Esophagus (tissue), 2 donors: Measurements from ENCODE around the gene TOX4. TPM values are rescaled to one million over a fixed set of nuclear protein-coding genes. Genes with fewer than 3 reads are reported as not detected.

ENCODE experiments used
- H3K27ac ChIP-seq, 2 donors: one replicate each; pipeline ENCODE4 v1.5.1; 2013; ENCODE audit warnings: low read depth in 2 of 2, mild to moderate bottlenecking in 2 of 2, inconsistent platforms in 1 of 2, low read length in 1 of 2, moderate library complexity in 1 of 2
- H3K27me3 ChIP-seq, 2 donors: one replicate each; pipeline ENCODE4 v1.6.1; 2013; ENCODE audit warnings: low read length in 2 of 2, control low read depth in 1 of 2, mild to moderate bottlenecking in 1 of 2; ENCODE audit not compliant: insufficient read depth in 2 of 2, control insufficient read depth in 1 of 2
- H3K36me3 ChIP-seq, 2 donors: one replicate each; pipeline ENCODE4 v1.6.1; 2013; ENCODE audit warnings: low read length in 1 of 2; ENCODE audit not compliant: control insufficient read depth in 2 of 2, insufficient read depth in 2 of 2
- H3K4me1 ChIP-seq, 2 donors: one replicate each; pipeline ENCODE4 v1.6.1; 2013; ENCODE audit warnings: low read length in 1 of 2; ENCODE audit not compliant: control insufficient read depth in 2 of 2, insufficient read depth in 2 of 2
- H3K4me3 ChIP-seq, 2 donors: one replicate each; pipeline ENCODE4 v1.5.1; 2013; ENCODE audit warnings: low read length in 2 of 2, mild to moderate bottlenecking in 2 of 2, low read depth in 1 of 2, moderate library complexity in 1 of 2
- H3K9me3 ChIP-seq, 2 donors: one replicate each; pipeline ENCODE4 v1.6.1; 2013; ENCODE audit warnings: mild to moderate bottlenecking in 2 of 2, low read depth in 1 of 2, low read length in 1 of 2, moderate library complexity in 1 of 2; ENCODE audit not compliant: control insufficient read depth in 2 of 2, insufficient read depth in 1 of 2
- WGBS, 2 donors: extraction: QIAGEN DNeasy Blood & Tissue Kit; methylation state at CpG; one replicate each; pipeline ENCODE4 v1.1.7; 2013; 5-methylcytosine and 5-hydroxymethylcytosine counted together
- polyA plus RNA-seq, 2 donors: library from polyadenylated mRNA; stranded (reverse); fragments of 200-250 nt; gene quantifications; one replicate each; pipeline ENCODE4 v1.2.3, GENCODE V29; 2013
- donor health status: healthy with polysubstance abuse.
- donor health status: Bipolar disorder and iron deficiency.

The TOX4 gene
- polyA plus RNA-seq, 2 donors, result 16.6 to 36.0 TPM

- H3K36me3 ChIP-seq, result peaks cover 23 to 32% of the 10 kb centered on the region in 2 donors
- WGBS, 2 donors, result 55 to 56% methylated on average over 5 of the region's 5 CpGs
- H3K4me1 ChIP-seq, result peaks cover 0 to 2% of the 10 kb centered on the region in 2 donors
- no peak overlapping the region for H3K4me3 ChIP-seq
- H3K27me3 ChIP-seq, result no peaks in the 10 kb centered on the region
- no peaks in the 10 kb centered on the region for H3K9me3 ChIP-seq
- H3K27ac ChIP-seq, result no peak overlapping the region
Observed at GRCh38 chr14:21498540-21499526, 21.8 kb downstream of the TOX4 start.

GRCh38 chr14:21501568-21501967, 24.6 kb downstream of the TOX4 start:
- H3K27ac ChIP-seq, result no peak overlapping the region
- WGBS, 2 donors, result 89 to 93% methylated on average over 5 of the region's 5 CpGs
- no peak overlapping the region for H3K4me3 ChIP-seq
- no peaks in the 10 kb centered on the region for H3K9me3 ChIP-seq
- H3K36me3 ChIP-seq, result peaks cover 16 to 22% of the 10 kb centered on the region in 2 donors
- H3K4me1 ChIP-seq, result peaks cover 0 to 2% of the 10 kb centered on the region in 2 donors
- H3K27me3 ChIP-seq, result no peaks in the 10 kb centered on the region

GRCh38 chr14:21503376-21503775, 26.4 kb downstream of the TOX4 start:
- Histone ChIP-seq H3K36me3 (peaks cover 15 to 16% of the 10 kb centered on the region in 2 donors), H3K27ac (no peak overlapping the region)

GRCh38 chr14:21505012-21505553, 28.1 kb downstream of the TOX4 start:
- Histone ChIP-seq H3K27me3 (no peaks in the 10 kb centered on the region), H3K27ac (no peak overlapping the region), H3K4me3 (no peak overlapping the region), H3K9me3 (no peaks in the 10 kb centered on the region), H3K36me3 (peaks cover 13 to 15% of the 10 kb centered on the region in 2 donors), H3K4me1 (peaks cover 0 to 2% of the 10 kb centered on the region in 2 donors)

More at GRCh38 chr14:21503376-21503775, 26.4 kb downstream of the TOX4 start:
- no peaks in the 10 kb centered on the region for H3K27me3 ChIP-seq
- 90 to 93% methylated on average over 4 of the region's 4 CpGs for WGBS, 2 donors
- H3K4me3 ChIP-seq, result no peak overlapping the region
- H3K4me1 ChIP-seq, result peaks cover 0 to 2% of the 10 kb centered on the region in 2 donors
- no peaks in the 10 kb centered on the region for H3K9me3 ChIP-seq

- no peaks in the 10 kb centered on the region for H3K9me3 ChIP-seq
- WGBS, 2 donors, result 84 to 89% methylated on average over 2 of the region's 2 CpGs
- H3K4me3 ChIP-seq, result no peak overlapping the region
- no peaks in the 10 kb centered on the region for H3K27me3 ChIP-seq
- H3K4me1 ChIP-seq, result peaks cover 0 to 2% of the 10 kb centered on the region in 2 donors
- peaks cover 9 to 11% of the 10 kb centered on the region in 2 donors for H3K36me3 ChIP-seq
- no peak overlapping the region for H3K27ac ChIP-seq
Observed at GRCh38 chr14:21506557-21506956, 29.6 kb downstream of the TOX4 start.

GRCh38 chr14:21509432-21510143, 32.6 kb downstream of the TOX4 start:
- H3K4me3 ChIP-seq, result peak overlapping the region in 1 of 2 donors; percentile 94
- H3K27me3 ChIP-seq, result no peaks in the 10 kb centered on the region
- H3K27ac ChIP-seq, result no peak overlapping the region
- WGBS, 2 donors, result 73 to 79% methylated on average over 6 of the region's 6 CpGs
- H3K9me3 ChIP-seq, result no peaks in the 10 kb centered on the region
- H3K4me1 ChIP-seq, result no peaks in the 10 kb centered on the region
- H3K36me3 ChIP-seq, result no peaks in the 10 kb centered on the region

GRCh38 chr14:21510735-21511657, 34.0 kb downstream of the TOX4 start, which contains the start of gene METTL3:
Gene METTL3 (minus strand): TSS chr14:21511340. CDS start chr14:21511223, 117 bp downstream.
- Histone ChIP-seq H3K4me3 (peak within 1 kb of the TSS; percentile 73 to 94), H3K27me3 (no peaks in the 10 kb centered on the region), H3K27ac (peak within 1 kb of the TSS; percentile 90), H3K36me3 (no peaks in the 10 kb centered on the region), H3K9me3 (no peaks in the 10 kb centered on the region), H3K4me1 (no peaks in the 10 kb centered on the region)
- 1% methylated on average over 53 of the region's 53 CpGs for WGBS, 2 donors

GRCh38 chr14:21514341-21514740, 37.3 kb downstream of the TOX4 start:
- no peaks in the 10 kb centered on the region for H3K4me1 ChIP-seq
- 90 to 95% methylated on average over 1 of the region's 1 CpG for WGBS, 2 donors
- H3K4me3 ChIP-seq, result no peak overlapping the region
- H3K36me3 ChIP-seq, result no peaks in the 10 kb centered on the region
- no peaks in the 10 kb centered on the region for H3K9me3 ChIP-seq
- H3K27ac ChIP-seq, result no peak overlapping the region
- no peaks in the 10 kb centered on the region for H3K27me3 ChIP-seq
